Loucy (cell line): ENCODE measurements around the gene NDUFV2.
"Not testable (repeated sequence)": the region's sequence is repeated elsewhere in the genome, so short reads cannot be mapped to it uniquely, and the experiment has no call there.

Source experiments
- H2AFZ ChIP-seq: fragments of 200-600 bp; sonication (generic); 2 replicates; pipeline ENCODE4 v1.6.0; 2016; ENCODE audit warnings: antibody characterized with exemption, mild to moderate bottlenecking, low read length, moderate library complexity
- H3F3A ChIP-seq: fragments of 200-600 bp; 2 replicates; pipeline ENCODE4 v1.6.0; 2016; ENCODE audit warnings: antibody characterized with exemption, low read depth, mild to moderate bottlenecking
- H3K27me3 ChIP-seq: fragments of 200-600 bp; sonication (generic); 2 replicates; pipeline ENCODE4 v1.6.1; 2014; ENCODE audit warnings: low read length, mild to moderate bottlenecking; ENCODE audit not compliant: insufficient read depth, poor library complexity, severe bottlenecking
- H3K36me3 ChIP-seq: fragments of 200-600 bp; sonication (generic); 2 replicates; pipeline ENCODE4 v1.6.1; 2016; ENCODE audit warnings: low read length; ENCODE audit not compliant: insufficient read depth
- H3K4me1 ChIP-seq: fragments of 200-600 bp; sonication (generic); 2 replicates; pipeline ENCODE4 v1.5.1; 2014; ENCODE audit warnings: low read length, mild to moderate bottlenecking; ENCODE audit not compliant: insufficient read depth, poor library complexity, severe bottlenecking
- H3K4me2 ChIP-seq: fragments of 200-600 bp; sonication (generic); 2 replicates; pipeline ENCODE4 v1.6.0; 2014; ENCODE audit warnings: antibody characterized with exemption, low read length, low read depth, mild to moderate bottlenecking; ENCODE audit not compliant: poor library complexity, severe bottlenecking
- H3K4me3 ChIP-seq: fragments of 200-600 bp; sonication (generic); 2 replicates; pipeline ENCODE4 v1.5.1; 2014; ENCODE audit warnings: low read length, mild to moderate bottlenecking, mixed read lengths; ENCODE audit not compliant: poor library complexity, severe bottlenecking
- H3K79me2 ChIP-seq: fragments of 200-600 bp; sonication (generic); 2 replicates; pipeline ENCODE4 v1.6.1; 2014; ENCODE audit warnings: low read length; ENCODE audit not compliant: insufficient read depth
- H3K9ac ChIP-seq: fragments of 200-600 bp; sonication (generic); 2 replicates; pipeline ENCODE4 v1.6.0; 2014; ENCODE audit warnings: mild to moderate bottlenecking, low read depth, low read length, moderate library complexity; ENCODE audit not compliant: poor library complexity, severe bottlenecking
- H3K9me2 ChIP-seq: fragments of 200-600 bp; sonication (generic); replicated peaks from 2 replicates; pipeline ENCODE4 v1.6.1; 2016; ENCODE audit warnings: low read depth, low read length, mixed read lengths
- H3K9me3 ChIP-seq: fragments of 200-600 bp; sonication (generic); 2 replicates; pipeline ENCODE4 v1.6.1; 2014; ENCODE audit warnings: mild to moderate bottlenecking, antibody characterized with exemption, low read length, low read depth; ENCODE audit not compliant: insufficient read depth
- H4K20me1 ChIP-seq: fragments of 200-600 bp; sonication (generic); 2 replicates; pipeline ENCODE4 v1.6.0; 2014; ENCODE audit warnings: antibody characterized with exemption, low read length, mild to moderate bottlenecking; ENCODE audit not compliant: insufficient read depth, poor library complexity, severe bottlenecking
- EZH2phosphoT487 ChIP-seq: fragments of 200-600 bp; IDR thresholded peaks from 2 replicates; pipeline ENCODE4 v1.6.1; 2018; ENCODE audit warnings: antibody characterized with exemption, mild to moderate bottlenecking, moderate library complexity, borderline replicate concordance
- TF ChIP-seq, protein P1 (sequence below): fragments of 200-600 bp; sonication (generic); conservative IDR thresholded peaks from 2 replicates; pipeline ENCODE4 v1.5.1; 2014; ENCODE audit warnings: mild to moderate bottlenecking, antibody characterized with exemption, low read length

The NDUFV2 gene

DNA sequence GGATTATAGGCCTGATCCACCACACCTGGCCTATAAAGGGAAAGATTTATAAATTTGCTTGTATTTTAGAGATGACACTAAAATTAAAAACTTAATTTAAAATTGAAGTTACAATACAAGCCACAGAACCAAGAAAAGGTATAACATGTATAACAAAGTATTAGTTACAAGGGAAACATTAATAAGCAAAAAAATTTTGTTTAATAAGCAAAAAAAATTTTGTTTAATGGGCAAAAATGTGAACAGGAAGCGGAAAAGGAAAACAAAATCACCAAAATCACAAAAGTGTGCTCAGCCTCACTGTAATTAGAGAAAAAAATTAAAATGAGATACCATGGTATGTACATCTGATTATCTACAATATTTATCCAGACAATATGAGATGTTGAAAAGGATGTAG, 15.9 kb upstream of the NDUFV2 start:
- Histone ChIP-seq H3K27me3 (no peaks in the 10 kb centered on the region), H3K4me1 (peaks cover 15% of the 10 kb centered on the region), H3K4me3 (no peak overlapping the region), H3K9me3 (no peaks in the 10 kb centered on the region), H3F3A (no peaks in the 10 kb centered on the region), H2AFZ (no peak overlapping the region), H3K4me2 (no peak overlapping the region), H3K36me3 (no peaks in the 10 kb centered on the region), H3K9ac (no peak overlapping the region), H3K79me2 (no peaks in the 10 kb centered on the region), H3K9me2 (no peaks in the 10 kb centered on the region), H4K20me1 (no peaks in the 10 kb centered on the region)
- TF ChIP-seq, protein P1, sequence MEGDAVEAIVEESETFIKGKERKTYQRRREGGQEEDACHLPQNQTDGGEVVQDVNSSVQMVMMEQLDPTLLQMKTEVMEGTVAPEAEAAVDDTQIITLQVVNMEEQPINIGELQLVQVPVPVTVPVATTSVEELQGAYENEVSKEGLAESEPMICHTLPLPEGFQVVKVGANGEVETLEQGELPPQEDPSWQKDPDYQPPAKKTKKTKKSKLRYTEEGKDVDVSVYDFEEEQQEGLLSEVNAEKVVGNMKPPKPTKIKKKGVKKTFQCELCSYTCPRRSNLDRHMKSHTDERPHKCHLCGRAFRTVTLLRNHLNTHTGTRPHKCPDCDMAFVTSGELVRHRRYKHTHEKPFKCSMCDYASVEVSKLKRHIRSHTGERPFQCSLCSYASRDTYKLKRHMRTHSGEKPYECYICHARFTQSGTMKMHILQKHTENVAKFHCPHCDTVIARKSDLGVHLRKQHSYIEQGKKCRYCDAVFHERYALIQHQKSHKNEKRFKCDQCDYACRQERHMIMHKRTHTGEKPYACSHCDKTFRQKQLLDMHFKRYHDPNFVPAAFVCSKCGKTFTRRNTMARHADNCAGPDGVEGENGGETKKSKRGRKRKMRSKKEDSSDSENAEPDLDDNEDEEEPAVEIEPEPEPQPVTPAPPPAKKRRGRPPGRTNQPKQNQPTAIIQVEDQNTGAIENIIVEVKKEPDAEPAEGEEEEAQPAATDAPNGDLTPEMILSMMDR = no peak
- TF ChIP-seq EZH2phosphoT487 = no peak

DNA sequence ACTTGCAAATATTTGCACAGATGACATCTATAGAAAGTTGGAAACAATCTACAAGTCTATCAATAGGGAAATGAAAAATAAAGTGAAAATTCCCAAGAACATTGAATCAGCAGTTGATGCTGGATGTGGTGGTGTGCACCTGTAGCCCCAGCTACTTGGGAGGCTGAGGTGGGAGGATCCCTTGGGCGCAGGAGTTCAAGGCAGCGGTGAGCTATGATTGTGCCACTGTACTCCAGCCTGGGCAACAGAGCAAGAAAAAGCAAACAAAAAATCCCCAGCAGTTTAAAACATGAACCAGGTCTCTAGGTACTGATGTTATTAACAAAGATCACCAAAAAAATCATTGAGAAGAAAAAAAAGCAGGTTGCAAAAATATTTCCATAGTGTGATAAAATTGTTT, 15.4 kb upstream of the NDUFV2 start:
- Histone ChIP-seq H3K4me1 (peaks cover 15% of the 10 kb centered on the region), H3K79me2 (no peaks in the 10 kb centered on the region)
- TF ChIP-seq, protein P1 = no peak
- TF ChIP-seq EZH2phosphoT487 = no peak

DNA sequence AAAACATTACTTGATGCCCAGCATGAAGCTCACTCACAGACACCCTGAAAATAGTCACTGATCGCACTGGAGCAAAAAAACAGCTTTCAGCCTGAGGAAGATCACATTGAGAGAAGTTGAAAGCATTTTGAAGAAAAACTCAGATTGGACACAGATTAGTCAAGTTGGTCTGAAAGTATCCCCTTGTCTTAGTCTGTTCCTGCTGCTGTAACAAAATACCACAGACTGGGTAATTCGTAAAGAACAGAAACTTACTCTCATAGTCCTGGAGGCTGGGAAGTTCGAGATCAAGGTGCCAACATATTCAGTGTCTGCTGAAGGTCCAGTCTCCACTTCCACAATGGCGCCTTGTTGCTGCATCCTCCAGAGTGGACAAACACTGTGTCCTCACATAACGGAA, 14.2 kb upstream of the NDUFV2 start:
- Histone ChIP-seq H3K9me3 (no peaks in the 10 kb centered on the region), H3K9ac (no peak overlapping the region), H3K27me3 (no peaks in the 10 kb centered on the region), H3F3A (no peaks in the 10 kb centered on the region), H3K79me2 (no peaks in the 10 kb centered on the region), H3K4me2 (no peak overlapping the region), H2AFZ (no peak overlapping the region), H4K20me1 (no peaks in the 10 kb centered on the region), H3K36me3 (no peaks in the 10 kb centered on the region), H3K9me2 (no peaks in the 10 kb centered on the region), H3K4me1 (peaks cover 6% of the 10 kb centered on the region), H3K4me3 (no peak overlapping the region)
- no peak for TF ChIP-seq EZH2phosphoT487
- TF ChIP-seq, protein P1 = no peak

More for the DNA sequence above, 15.4 kb upstream of the NDUFV2 start:
- no peaks in the 10 kb centered on the region for H3K9me2 ChIP-seq
- no peaks in the 10 kb centered on the region for H3K9me3 ChIP-seq
- no peaks in the 10 kb centered on the region for H3K36me3 ChIP-seq
- H3K4me3 ChIP-seq = no peak overlapping the region
- no peaks in the 10 kb centered on the region for H3F3A ChIP-seq
- no peak overlapping the region for H3K4me2 ChIP-seq
- H3K9ac ChIP-seq = no peak overlapping the region
- no peaks in the 10 kb centered on the region for H3K27me3 ChIP-seq
- no peak overlapping the region for H2AFZ ChIP-seq
- H4K20me1 ChIP-seq = no peaks in the 10 kb centered on the region

DNA sequence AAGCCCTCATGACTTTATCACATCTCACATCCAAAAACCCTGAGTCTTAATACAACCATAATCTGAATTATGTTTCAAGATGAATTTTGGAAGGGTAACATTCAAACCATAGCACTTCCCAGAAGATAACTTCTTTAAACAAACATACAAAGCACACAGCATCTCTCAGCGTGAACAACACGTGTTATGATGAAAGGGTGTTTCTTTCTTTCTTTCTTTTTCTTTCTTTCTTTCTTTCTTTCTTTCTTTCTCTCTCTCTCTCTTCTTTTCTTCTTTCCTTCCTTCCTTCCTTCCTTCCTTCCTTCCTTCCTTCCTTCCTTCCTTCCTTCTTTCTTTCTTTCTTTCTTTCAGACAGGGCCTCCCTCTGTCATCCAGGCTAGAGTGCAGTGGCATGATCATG, 13.8 kb upstream of the NDUFV2 start:
- not testable (repeated sequence) for H3K4me2 ChIP-seq, H2AFZ ChIP-seq, H3K4me1 ChIP-seq

More for the DNA sequence above, 13.8 kb upstream of the NDUFV2 start:
- H3K9me2 ChIP-seq, H3K9ac ChIP-seq, H3K79me2 ChIP-seq, H3K36me3 ChIP-seq, H3K27me3 ChIP-seq, H3F3A ChIP-seq, H3K4me3 ChIP-seq, H4K20me1 ChIP-seq, H3K9me3 ChIP-seq: not testable (repeated sequence)
